Mucosa of descending colon (tissue), 3 donors: ENCODE data around the gene NPAS3. TPM values are rescaled to one million over a fixed set of nuclear protein-coding genes. Genes with fewer than 3 reads are reported as not detected.

Experiments used
- ATAC-seq: fragments of 200-7000 bp; cut with Tn5 transposase; one replicate; pipeline ENCODE4 v1.9.1; 2020; ENCODE audit warnings: mild to moderate bottlenecking, moderate library complexity
- DNase-seq, 3 donors: peaks; one replicate each; pipeline ENCODE4 v3.0.0-alpha.2; 2020
- H3K36me3 ChIP-seq: fragments of 200-600 bp; one replicate; pipeline ENCODE4 v1.8.0; 2021; ENCODE audit warnings: low read depth, mild to moderate bottlenecking
- H3K4me1 ChIP-seq: fragments of 200-600 bp; one replicate; pipeline ENCODE4 v1.8.0; 2021; ENCODE audit warnings: low read depth, mild to moderate bottlenecking
- H3K4me3 ChIP-seq: fragments of 200-600 bp; one replicate; pipeline ENCODE4 v1.8.0; 2021; ENCODE audit warnings: mild to moderate bottlenecking
- H3K9me3 ChIP-seq: fragments of 200-600 bp; one replicate; pipeline ENCODE4 v1.8.0; 2021; ENCODE audit warnings: mild to moderate bottlenecking
- CTCF ChIP-seq: fragments of 200-600 bp; IDR thresholded peaks from one replicate; pipeline ENCODE4 v1.8.0; 2022; ENCODE audit warnings: antibody characterized with exemption, mild to moderate bottlenecking
- intact Hi-C, 2 donors: fragments of 100-400 bp; cut with DNase I in 1 of 2; cut with micrococcal nuclease in 1 of 2; formaldehyde crosslinking; loops; one replicate each; pipeline versions ENCODE4 v1.11.0 to v1.11.1; 2022; cut with DNase I, micrococcal nuclease
- total RNA-seq, 3 donors: library from RNA; stranded (reverse); fragmentation: NEBNext Ultra II Directional in 2 of 3; extraction: Animal tissue kit (Norgen Biotek cat#: 25700) in 2 of 3; gene quantifications; one replicate each; pipeline versions ENCODE4 v1.2.1 to v1.2.4, GENCODE V29; 2021 to 2023
- donor health status: DM: no; HTN: no; CAD: no; lungs with moderate emphysema.
- donor health status: DM: no; HTN: no; CAD: no.
- donor health status: DM: no; HTN: yes; CAD: no.

NPAS3 gene
- total RNA-seq, 3 donors from 2014 or later, result 0.65 to 9.7 (median 2.0) TPM

DNA sequence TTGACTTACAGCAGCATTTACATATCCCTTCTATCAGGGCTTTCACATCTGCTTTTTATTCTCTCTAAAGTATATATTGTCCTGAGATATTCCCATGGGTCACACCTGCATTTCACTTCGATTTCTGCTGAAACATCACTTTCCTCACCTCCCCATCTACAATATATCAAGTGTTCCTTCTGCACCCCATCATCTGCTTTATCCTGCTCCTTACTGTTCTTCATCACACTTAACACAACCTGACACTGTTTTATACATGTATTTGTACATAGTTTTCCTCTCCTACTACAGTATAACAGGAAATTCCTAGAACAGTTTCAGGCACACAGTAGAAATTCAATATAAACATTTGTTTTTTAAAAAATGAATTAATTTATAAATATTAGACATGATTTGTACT lies 809.1 kb downstream of the NPAS3 start:
- no peak for ATAC-seq
- Histone ChIP-seq H3K36me3 (no peaks in the 10 kb centered on the region), H3K4me1 (no peaks in the 10 kb centered on the region), H3K4me3 (no peak overlapping the region), H3K9me3 (no peaks in the 10 kb centered on the region)
- intact Hi-C loops, result no loop called here
- no peak for DNase-seq
- TF ChIP-seq CTCF, result no peak

DNA sequence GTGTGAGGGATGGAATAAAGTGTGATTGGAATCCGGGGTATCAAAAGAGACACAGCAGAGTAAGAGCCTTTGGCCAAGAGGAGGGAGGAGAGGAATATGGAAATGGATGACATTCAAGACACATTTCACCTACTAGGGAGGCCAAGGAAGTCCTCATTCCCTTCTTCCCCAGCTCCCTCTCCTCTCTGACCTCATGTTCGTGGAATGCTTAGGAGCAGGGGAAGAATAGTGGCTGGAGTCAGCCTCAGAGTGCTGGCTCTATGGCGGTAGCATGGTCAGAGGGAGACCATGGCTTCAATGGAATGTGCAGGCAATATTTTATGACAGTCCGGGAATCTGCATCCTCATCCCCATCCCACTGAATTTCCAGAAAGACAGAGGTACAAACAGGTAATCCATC lies 815.6 kb downstream of the NPAS3 start:
- Histone ChIP-seq H3K4me3 (no peak overlapping the region), H3K36me3 (no peaks in the 10 kb centered on the region), H3K4me1 (no peaks in the 10 kb centered on the region), H3K9me3 (no peaks in the 10 kb centered on the region)
- ATAC-seq, result no peak
- intact Hi-C loops, result no loop called here
- no peak for TF ChIP-seq CTCF
- DNase-seq, result no peak

DNA sequence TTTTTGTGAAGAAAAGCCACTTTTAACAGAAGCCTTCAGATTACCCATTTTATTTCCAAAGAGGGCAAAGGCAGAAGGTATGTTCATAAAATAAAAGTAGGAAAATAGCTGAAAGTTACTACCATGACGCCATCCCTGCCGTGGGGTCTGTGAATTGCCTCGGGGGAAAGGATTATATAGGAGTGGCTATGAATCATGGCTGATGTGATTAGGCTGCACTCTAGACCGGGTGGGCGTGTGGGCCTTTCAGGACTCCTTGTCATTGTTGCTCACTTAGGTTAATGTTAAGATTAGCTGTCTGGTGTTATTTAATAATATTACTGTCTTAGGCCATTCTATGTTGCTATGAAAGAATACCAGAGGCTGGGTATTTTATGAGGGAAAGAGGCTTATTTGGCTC lies 816.7 kb downstream of the NPAS3 start:
- DNase-seq, result no peak
- no peak for ATAC-seq
- Histone ChIP-seq H3K36me3 (no peaks in the 10 kb centered on the region), H3K4me3 (no peak overlapping the region), H3K4me1 (no peaks in the 10 kb centered on the region), H3K9me3 (no peaks in the 10 kb centered on the region)
- no peak for TF ChIP-seq CTCF
- intact Hi-C loops, result no loop called here

GRCh38 chr14:33756833-33757232 lies 818.2 kb downstream of the NPAS3 start:
- H3K36me3 ChIP-seq, result no peaks in the 10 kb centered on the region
- DNase-seq (no peak), ATAC-seq (no peak)

GRCh38 chr14:33758547-33758946 lies 819.9 kb downstream of the NPAS3 start:
- no peaks in the 10 kb centered on the region for H3K4me1 ChIP-seq
- no peaks in the 10 kb centered on the region for H3K9me3 ChIP-seq
- intact Hi-C loops, result no loop called here
- H3K36me3 ChIP-seq, result no peaks in the 10 kb centered on the region
- no peak for TF ChIP-seq CTCF
- ATAC-seq (no peak), DNase-seq (no peak)
- H3K4me3 ChIP-seq, result no peak overlapping the region

More at GRCh38 chr14:33756833-33757232, 818.2 kb downstream of the NPAS3 start:
- TF ChIP-seq CTCF, result no peak
- intact Hi-C loops, result no loop called here
- no peak overlapping the region for H3K4me3 ChIP-seq
- no peaks in the 10 kb centered on the region for H3K4me1 ChIP-seq
- H3K9me3 ChIP-seq, result no peaks in the 10 kb centered on the region

DNA sequence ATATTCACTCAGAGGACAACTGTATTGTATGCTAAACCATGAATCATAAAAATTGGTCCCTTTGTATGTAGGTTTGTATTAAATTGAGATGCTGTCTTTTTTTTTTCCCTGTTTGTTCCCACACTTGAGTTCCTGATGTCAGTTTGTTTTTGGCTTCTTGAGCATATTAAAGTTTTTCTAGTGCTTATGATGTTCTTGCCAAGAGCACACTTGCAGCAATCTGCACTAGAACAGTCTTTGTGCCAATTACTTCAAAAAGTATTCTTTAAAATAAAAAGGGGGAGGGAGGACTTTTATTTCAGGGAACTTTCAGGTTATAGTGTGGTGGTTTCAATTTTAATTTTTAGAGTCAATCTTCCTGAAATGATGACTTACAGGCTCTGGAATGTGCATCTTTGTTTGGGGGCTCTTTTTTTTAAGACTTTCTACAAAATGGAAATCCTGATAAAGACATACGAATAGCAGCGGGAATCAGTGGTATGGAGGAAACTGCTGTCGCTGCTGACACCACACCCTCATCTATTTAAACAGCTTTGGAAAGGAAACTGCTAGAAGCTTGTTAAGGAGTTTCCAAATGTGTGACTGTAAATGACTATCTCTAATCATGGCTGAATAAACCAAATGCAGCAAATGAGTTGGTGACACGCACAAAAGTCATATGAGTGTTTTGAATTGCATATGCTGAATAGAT lies 823.6 kb downstream of the NPAS3 start:
- no peaks in the 10 kb centered on the region for H3K4me1 ChIP-seq
- TF ChIP-seq CTCF, result no peak
- no peak overlapping the region for H3K4me3 ChIP-seq
- no peaks in the 10 kb centered on the region for H3K36me3 ChIP-seq
- intact Hi-C loops, result no loop called here
- DNase-seq (no peak), ATAC-seq (no peak)
- no peaks in the 10 kb centered on the region for H3K9me3 ChIP-seq
